Measurements from ENCODE around the gene SLC29A2.
A peak's percentile ranks its signal among the peaks of the same experiment; 100 is the strongest.

Gene SLC29A2

DNA sequence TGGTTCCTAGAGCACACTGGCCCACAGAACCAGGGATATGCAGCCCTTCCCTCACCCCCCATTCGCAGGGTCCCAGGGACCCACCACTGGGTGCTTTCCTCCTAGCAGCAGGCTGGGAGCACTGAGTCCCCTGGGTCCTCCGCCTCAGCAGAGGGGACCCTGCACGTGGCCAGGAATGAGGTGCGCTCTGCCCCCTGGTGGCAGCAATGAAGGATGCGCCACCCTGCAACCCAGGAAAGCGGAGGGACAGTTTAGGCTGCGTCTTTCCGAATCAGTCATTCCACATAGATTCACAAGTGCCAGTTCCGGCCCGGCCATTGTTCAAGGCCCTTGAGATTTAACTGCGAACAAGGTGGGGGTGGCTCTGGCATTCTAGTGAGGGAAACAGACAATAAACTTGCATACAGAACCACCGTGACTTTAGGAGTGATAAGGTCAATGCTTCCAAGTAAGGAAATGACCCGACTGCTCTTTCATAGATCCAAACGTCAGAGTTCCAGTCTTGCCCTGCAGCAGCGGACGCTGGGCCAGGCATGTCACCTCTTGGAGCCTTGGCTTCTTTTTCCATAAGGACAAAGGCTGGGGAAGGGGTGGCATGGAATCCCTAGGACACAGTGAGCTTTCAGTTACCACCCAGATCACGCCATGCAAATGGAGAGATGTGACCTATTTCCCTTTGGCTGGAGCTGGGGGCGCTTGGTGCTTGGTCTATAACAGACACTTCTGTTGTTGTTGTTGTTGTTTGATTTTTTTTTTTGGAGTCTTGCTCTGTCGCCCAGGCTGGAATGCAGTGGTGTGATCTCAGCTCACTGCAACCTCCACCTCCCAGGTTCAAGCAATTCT, 43.0 kb downstream of the SLC29A2 start:
- no peak overlapping the region for H3K4me3 ChIP-seq (replicated peaks; ENCODE audit: low read depth, low read length)
- DNase-seq (ENCODE audit: extremely low read depth, low read depth): no peak
- TF ChIP-seq, protein P1, sequence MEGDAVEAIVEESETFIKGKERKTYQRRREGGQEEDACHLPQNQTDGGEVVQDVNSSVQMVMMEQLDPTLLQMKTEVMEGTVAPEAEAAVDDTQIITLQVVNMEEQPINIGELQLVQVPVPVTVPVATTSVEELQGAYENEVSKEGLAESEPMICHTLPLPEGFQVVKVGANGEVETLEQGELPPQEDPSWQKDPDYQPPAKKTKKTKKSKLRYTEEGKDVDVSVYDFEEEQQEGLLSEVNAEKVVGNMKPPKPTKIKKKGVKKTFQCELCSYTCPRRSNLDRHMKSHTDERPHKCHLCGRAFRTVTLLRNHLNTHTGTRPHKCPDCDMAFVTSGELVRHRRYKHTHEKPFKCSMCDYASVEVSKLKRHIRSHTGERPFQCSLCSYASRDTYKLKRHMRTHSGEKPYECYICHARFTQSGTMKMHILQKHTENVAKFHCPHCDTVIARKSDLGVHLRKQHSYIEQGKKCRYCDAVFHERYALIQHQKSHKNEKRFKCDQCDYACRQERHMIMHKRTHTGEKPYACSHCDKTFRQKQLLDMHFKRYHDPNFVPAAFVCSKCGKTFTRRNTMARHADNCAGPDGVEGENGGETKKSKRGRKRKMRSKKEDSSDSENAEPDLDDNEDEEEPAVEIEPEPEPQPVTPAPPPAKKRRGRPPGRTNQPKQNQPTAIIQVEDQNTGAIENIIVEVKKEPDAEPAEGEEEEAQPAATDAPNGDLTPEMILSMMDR (IDR thresholded peaks at IDR 0.05; ENCODE audit: low read depth, low read length, missing control alignments): peak; percentile 92

DNA sequence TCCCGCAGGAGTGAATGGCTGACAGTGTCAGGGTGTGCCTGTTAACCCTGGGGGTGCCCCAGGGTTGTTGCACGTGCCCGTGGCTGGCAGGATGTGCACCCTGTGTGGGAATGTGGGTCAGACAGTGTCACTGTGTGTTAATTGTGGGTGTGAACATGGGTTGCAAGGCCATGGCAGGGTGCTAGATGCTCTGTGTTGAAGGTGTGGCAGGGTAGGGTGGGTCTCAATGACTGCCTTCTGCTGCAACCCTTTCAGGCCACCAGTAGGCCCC, 43.6 kb downstream of the SLC29A2 start:
- no peak for DNase-seq (ENCODE audit: extremely low read depth, low read depth)
- TF ChIP-seq, protein P1 (IDR thresholded peaks at IDR 0.05; ENCODE audit: low read depth, low read length, missing control alignments): no peak
- H3K4me3 ChIP-seq (replicated peaks; ENCODE audit: low read depth, low read length): no peak overlapping the region

DNA sequence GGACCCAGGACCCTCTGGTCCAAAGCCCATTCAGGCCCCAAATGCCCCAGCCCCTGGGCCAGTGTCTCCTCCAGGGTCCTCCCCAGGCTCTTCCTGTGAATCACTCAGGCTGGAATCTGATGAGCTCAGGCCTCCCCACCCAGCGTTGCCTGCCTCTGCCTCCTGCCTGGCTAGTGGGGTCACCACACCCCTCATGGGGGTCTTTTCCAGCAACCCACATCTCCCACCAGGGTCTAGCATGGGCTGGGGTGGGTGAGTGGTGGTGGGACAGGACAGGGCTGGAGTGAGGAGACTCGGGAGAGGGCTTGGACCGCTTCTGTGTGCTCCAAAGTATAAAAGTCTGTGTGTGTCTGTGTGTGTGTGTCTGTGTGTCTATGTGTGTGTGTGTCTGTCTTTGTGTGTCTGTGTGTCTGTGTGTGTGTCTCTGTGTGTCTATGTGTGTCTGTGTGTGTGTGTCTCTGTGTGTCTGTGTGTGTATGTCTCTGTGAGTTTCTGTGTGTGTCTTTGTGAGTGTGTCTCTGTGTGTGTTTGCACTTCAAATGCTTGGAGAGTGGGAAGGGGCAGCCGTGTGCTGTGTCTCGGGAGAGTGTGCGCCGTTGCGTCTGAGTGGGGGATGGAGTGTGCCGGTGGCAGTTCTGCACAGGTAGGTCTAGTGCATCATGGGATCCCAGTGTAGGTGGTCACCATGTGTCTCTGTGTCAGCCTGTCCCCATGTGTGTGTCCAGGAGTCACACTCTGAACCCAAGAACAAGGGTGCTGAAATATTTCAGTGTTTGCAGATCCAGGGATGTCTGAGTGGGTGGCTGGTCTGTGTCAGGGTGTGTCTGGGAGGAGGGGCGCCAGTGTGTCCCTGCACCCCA, 44.2 kb downstream of the SLC29A2 start:
- H3K4me3 ChIP-seq (replicated peaks; ENCODE audit: low read depth, low read length): no peak overlapping the region
- DNase-seq (ENCODE audit: extremely low read depth, low read depth): no peak
- TF ChIP-seq, protein P1 (IDR thresholded peaks at IDR 0.05; ENCODE audit: low read depth, low read length, missing control alignments): no peak

DNA sequence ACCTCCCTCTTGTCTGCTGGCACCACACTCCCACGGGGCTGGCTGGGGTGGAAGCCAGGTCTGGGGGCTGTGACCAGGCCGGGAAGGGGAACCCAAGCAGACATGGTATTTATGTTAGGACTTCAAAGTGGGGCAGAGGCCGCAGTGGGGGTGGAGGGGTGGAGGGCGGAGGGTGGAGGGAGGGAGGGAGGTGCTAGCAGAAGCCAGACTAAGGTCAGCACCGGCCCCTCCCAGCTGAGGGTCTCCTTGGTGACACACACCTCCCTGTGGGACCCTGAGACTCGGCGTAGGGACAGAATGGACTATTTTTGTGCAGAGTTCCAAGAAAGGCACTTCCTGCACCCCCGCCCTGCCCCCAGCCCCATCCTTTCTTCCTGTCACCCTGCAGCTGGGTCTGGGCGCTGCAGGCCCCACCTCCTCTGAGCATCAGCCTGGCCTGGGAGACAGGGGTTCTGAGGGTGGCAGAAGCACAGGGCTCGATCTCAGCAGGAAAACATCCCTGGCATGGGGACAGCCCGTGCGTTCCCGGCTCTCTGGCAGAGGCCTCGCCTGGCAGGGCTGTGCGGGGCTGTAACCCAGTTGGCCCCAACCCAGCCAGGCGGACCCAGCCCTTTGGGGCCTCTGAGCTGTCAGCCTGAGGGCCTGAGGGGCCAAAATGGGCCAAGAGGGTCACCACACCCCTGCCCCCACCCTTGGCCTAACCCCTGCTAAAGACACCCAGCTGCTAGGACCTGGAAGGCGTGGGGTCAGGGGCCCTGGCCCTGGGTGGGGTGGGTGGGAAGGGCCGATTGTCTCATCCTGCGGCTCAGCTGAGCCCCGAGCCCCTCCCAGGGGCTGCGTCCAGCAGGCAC, 45.1 kb downstream of the SLC29A2 start:
- H3K4me3 ChIP-seq (replicated peaks; ENCODE audit: low read depth, low read length): no peak overlapping the region
- DNase-seq (ENCODE audit: extremely low read depth, low read depth): no peak
- TF ChIP-seq, protein P1 (IDR thresholded peaks at IDR 0.05; ENCODE audit: low read depth, low read length, missing control alignments): no peak

DNA sequence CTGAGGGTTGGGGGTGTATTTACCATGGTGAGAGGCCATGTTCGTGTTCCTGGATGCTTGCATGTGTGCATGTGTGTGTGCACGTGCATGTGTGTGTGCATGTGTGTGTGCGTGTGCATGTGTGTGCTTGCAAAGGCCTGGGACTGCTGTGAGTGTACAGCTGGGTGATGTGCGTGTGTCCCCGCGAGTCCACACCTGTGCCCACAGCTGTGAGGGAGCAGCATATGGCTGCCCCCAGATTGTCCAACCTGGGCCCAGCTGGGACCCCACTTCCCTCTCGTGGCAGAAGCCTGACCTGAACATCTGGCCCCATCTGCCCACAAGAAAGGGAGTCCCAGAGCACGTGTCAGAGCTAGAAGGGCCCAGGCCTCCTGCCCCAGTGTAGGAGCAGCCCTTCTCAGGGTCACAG, 46.3 kb downstream of the SLC29A2 start:
- H3K4me3 ChIP-seq (replicated peaks; ENCODE audit: low read depth, low read length): no peak overlapping the region
- DNase-seq (ENCODE audit: extremely low read depth, low read depth): no peak

DNA sequence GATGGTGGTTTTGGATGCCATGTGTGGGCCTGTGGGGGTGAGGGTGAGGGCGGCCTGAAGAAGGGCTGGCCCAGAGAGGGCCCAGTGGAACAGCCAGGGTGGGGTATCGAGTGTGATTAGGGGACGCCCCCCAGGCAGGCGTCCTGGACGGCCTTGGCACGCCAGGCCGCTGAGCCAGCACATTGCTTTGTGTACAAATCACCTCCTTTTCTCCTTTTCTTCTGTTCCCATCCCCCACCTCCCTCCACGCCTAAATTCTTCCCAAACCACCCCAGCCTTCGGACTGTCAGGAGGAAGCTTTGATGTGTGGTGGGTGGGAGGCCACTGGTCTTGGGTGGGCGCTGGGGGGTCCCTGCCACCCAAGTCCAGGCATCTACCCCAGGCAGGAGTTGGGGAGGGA, 46.9 kb downstream of the SLC29A2 start:
- H3K4me3 ChIP-seq (replicated peaks; ENCODE audit: low read depth, low read length): no peak overlapping the region
- no peak for DNase-seq (ENCODE audit: extremely low read depth, low read depth)
- TF ChIP-seq, protein P1 (IDR thresholded peaks at IDR 0.05; ENCODE audit: low read depth, low read length, missing control alignments): no peak

More for the DNA sequence above, 46.3 kb downstream of the SLC29A2 start:
- TF ChIP-seq, protein P1 (IDR thresholded peaks at IDR 0.05; ENCODE audit: low read depth, low read length, missing control alignments): no peak

Measured in HFF-Myc (cell line).